H1 (cell line): ENCODE data around the gene TSHZ2. TPM values are rescaled to one million over a fixed set of nuclear protein-coding genes. Genes with fewer than 3 reads are reported as not detected.

ENCODE experiments used
- CTCF ChIA-PET: fragments of 300-600 bp; sonication (Branson Sonifier 250); formaldehyde crosslinking; loops from one replicate; lab custom pipeline; 2021; ENCODE audit not compliant: partially characterized antibody; lab: Charles Lee
- POLR2A ChIA-PET: fragments of 300-600 bp; sonication (Branson Sonifier 250); formaldehyde crosslinking; loops from one replicate; lab custom pipeline; 2021; ENCODE audit warnings: inconsistent platforms; ENCODE audit not compliant: partially characterized antibody; lab: Charles Lee
- DNase-seq, 2 experiments: peaks; one replicate each; pipeline versions ENCODE4 v3.0.0 to v3.0.0-alpha.2; 2010 to 2022; ENCODE audit warnings: low spot score in 2 of 2, low read depth in 1 of 2, mixed read lengths in 1 of 2
- FAIRE-seq: peaks from 2 replicates; lab custom pipeline; 2011; peaks lifted over from hg19 to GRCh38; lab: Jason Lieb, UNC
- H2AFZ ChIP-seq: 2 replicates; pipeline ENCODE4 v1.8.1; 2012; ENCODE audit warnings: low read length, inconsistent platforms
- H2AK5ac ChIP-seq: 2 replicates; pipeline ENCODE4 v1.6.1; 2013; ENCODE audit warnings: low read depth, low read length
- H2BK120ac ChIP-seq: replicated peaks from 2 replicates; pipeline ENCODE3; 2013; ENCODE audit warnings: low read depth, low read length, inconsistent platforms
- H2BK12ac ChIP-seq: 2 replicates; pipeline ENCODE4 v1.6.1; 2013; ENCODE audit warnings: low read depth, low read length
- H2BK15ac ChIP-seq: 2 replicates; pipeline ENCODE4 v1.6.1; 2013; ENCODE audit warnings: low read length
- H2BK20ac ChIP-seq: 2 replicates; pipeline ENCODE4 v1.6.1; 2013; ENCODE audit warnings: low read length
- H2BK5ac ChIP-seq: 2 replicates; pipeline ENCODE4 v1.6.1; 2013; ENCODE audit warnings: low read depth, low read length
- H3K14ac ChIP-seq: 2 replicates; pipeline ENCODE4 v1.6.1; 2013; ENCODE audit warnings: inconsistent platforms; ENCODE audit not compliant: insufficient read length
- H3K18ac ChIP-seq: 2 replicates; pipeline ENCODE4 v1.6.1; 2013; ENCODE audit warnings: low read length; ENCODE audit errors: extremely low read depth
- H3K23ac ChIP-seq: 2 replicates; pipeline ENCODE4 v1.6.1; 2013; ENCODE audit warnings: inconsistent platforms; ENCODE audit not compliant: insufficient read length
- H3K23me2 ChIP-seq: 2 replicates; pipeline ENCODE4 v1.6.1; 2013; ENCODE audit warnings: low read depth, low read length
- H3K27ac ChIP-seq: 2 replicates; pipeline ENCODE4 v1.6.1; 2011; ENCODE audit warnings: low read depth, low read length, inconsistent platforms
- H3K27me3 ChIP-seq, 4 experiments: replicated peaks in 1 of 4; 1 replicate in 1 of 4; 2 replicates in 3 of 4; pipeline versions ENCODE4 v1.6.1 to v1.8.1; 2011 to 2013; ENCODE audit warnings: low read length in 3 of 4, mild to moderate bottlenecking in 3 of 4, inconsistent platforms in 2 of 4, mixed read lengths in 2 of 4, moderate library complexity in 1 of 4; ENCODE audit not compliant: control insufficient read depth in 3 of 4, insufficient read depth in 3 of 4; ENCODE audit errors: extremely low read depth in 1 of 4
- H3K36me3 ChIP-seq, 4 experiments: 2 replicates each; pipeline versions ENCODE4 v1.6.1 to v1.8.1; 2011 to 2013; ENCODE audit warnings: mild to moderate bottlenecking in 4 of 4, low read length in 3 of 4, moderate library complexity in 2 of 4, control low read depth in 1 of 4, inconsistent platforms in 1 of 4; ENCODE audit not compliant: insufficient read depth in 4 of 4, control insufficient read depth in 2 of 4
- H3K4ac ChIP-seq: replicated peaks from 2 replicates; pipeline ENCODE3; 2013; ENCODE audit warnings: low read length, low read depth, mixed read lengths, inconsistent platforms; ENCODE audit not compliant: insufficient read length
- H3K4me1 ChIP-seq, 4 experiments: replicated peaks in 1 of 4; 1 replicate in 1 of 4; 2 replicates in 3 of 4; pipeline versions ENCODE4 v1.6.1 to v1.8.1; 2011 to 2013; ENCODE audit warnings: low read length in 3 of 4, inconsistent platforms in 2 of 4, mixed read lengths in 1 of 4; ENCODE audit not compliant: insufficient read depth in 4 of 4, control insufficient read depth in 3 of 4
- H3K4me2 ChIP-seq, 2 experiments: 2 replicates each; pipeline versions ENCODE4 v1.6.1 to v1.8.1; 2011 to 2013; ENCODE audit warnings: low read depth in 2 of 2, low read length in 2 of 2, control low read depth in 1 of 2, inconsistent platforms in 1 of 2, mild to moderate bottlenecking in 1 of 2; ENCODE audit not compliant: insufficient read depth in 1 of 2
- H3K4me3 ChIP-seq, 4 experiments: fragments of 200-600, 300-600 bp in 1 of 4; sonication (generic), shearing (Covaris generic), sonication (Bioruptor Twin) in 1 of 4; 2 replicates each; pipeline versions ENCODE4 v1.5.1 to v1.8.1; 2011 to 2016; ENCODE audit warnings: low read length in 4 of 4, low read depth in 3 of 4, control low read depth in 2 of 4, inconsistent platforms in 2 of 4, mild to moderate bottlenecking in 2 of 4, mixed read lengths in 1 of 4, moderate library complexity in 1 of 4; ENCODE audit not compliant: insufficient read depth in 2 of 4; ENCODE audit errors: extremely low read depth in 1 of 4
- H3K56ac ChIP-seq: replicated peaks from 2 replicates; pipeline ENCODE3; 2013; ENCODE audit warnings: low read depth, mild to moderate bottlenecking, mixed read lengths, low read length, inconsistent platforms; ENCODE audit not compliant: insufficient read length
- H3K79me1 ChIP-seq: 2 replicates; pipeline ENCODE4 v1.6.1; 2013; ENCODE audit warnings: low read depth, low read length, control low read depth
- H3K79me2 ChIP-seq, 2 experiments: 2 replicates each; pipeline versions ENCODE4 v1.6.1 to v1.8.1; 2012 to 2013; ENCODE audit warnings: low read length in 2 of 2, mild to moderate bottlenecking in 2 of 2, inconsistent platforms in 1 of 2; ENCODE audit not compliant: insufficient read depth in 2 of 2, control insufficient read depth in 1 of 2
- H3K9ac ChIP-seq, 4 experiments: replicated peaks in 1 of 4; 1 replicate in 1 of 4; 2 replicates in 3 of 4; pipeline versions ENCODE4 v1.6.1 to v1.8.1; 2011 to 2013; ENCODE audit warnings: low read depth in 3 of 4, low read length in 3 of 4, control low read depth in 2 of 4, mild to moderate bottlenecking in 2 of 4, moderate library complexity in 2 of 4, inconsistent platforms in 1 of 4; ENCODE audit errors: extremely low read depth in 1 of 4
- H3K9me3 ChIP-seq, 2 experiments: 2 replicates each; pipeline versions ENCODE4 v1.6.1 to v1.8.1; 2012 to 2013; ENCODE audit warnings: mild to moderate bottlenecking in 2 of 2, moderate library complexity in 2 of 2, control low read depth in 1 of 2, inconsistent platforms in 1 of 2, low read depth in 1 of 2, low read length in 1 of 2, mixed read lengths in 1 of 2; ENCODE audit not compliant: insufficient read depth in 2 of 2
- H4K20me1 ChIP-seq, 2 experiments: replicated peaks in 1 of 2; 2 replicates each; pipeline versions ENCODE3 to v1.8.1; 2011 to 2013; ENCODE audit warnings: inconsistent platforms in 2 of 2, low read length in 2 of 2, mild to moderate bottlenecking in 1 of 2; ENCODE audit not compliant: insufficient read depth in 2 of 2, control insufficient read depth in 1 of 2
- H4K5ac ChIP-seq: 2 replicates; pipeline ENCODE4 v1.6.1; 2013; ENCODE audit warnings: low read length, low read depth, mixed read lengths, inconsistent platforms; ENCODE audit not compliant: insufficient read length
- H4K8ac ChIP-seq: 2 replicates; pipeline ENCODE4 v1.8.0; 2013; ENCODE audit warnings: mild to moderate bottlenecking, moderate library complexity, low read length, inconsistent platforms; ENCODE audit not compliant: insufficient read depth; ENCODE audit errors: extremely low read depth
- H4K91ac ChIP-seq: replicated peaks from 2 replicates; pipeline ENCODE3; 2013; ENCODE audit warnings: low read length, mixed read lengths, inconsistent platforms; ENCODE audit not compliant: insufficient read length
- BCL11A ChIP-seq, 2 experiments: IDR thresholded peaks; one replicate each; pipeline ENCODE4 v1.6.1; 2011; ENCODE audit warnings: low read depth in 2 of 2, low read length in 2 of 2, mild to moderate bottlenecking in 2 of 2
- CBX5 ChIP-seq: fragments of 300-800, 300-1000 bp; sonication (generic); IDR thresholded peaks from 2 replicates; pipeline ENCODE4 v1.7.1; 2016; ENCODE audit warnings: antibody characterized with exemption, low read length, low read depth
- CHD1 ChIP-seq: IDR thresholded peaks from 2 replicates; pipeline ENCODE4 v1.6.1; 2012; ENCODE audit warnings: low read depth, low read length, improper control_type of control experiment
- EZH2 ChIP-seq: fragments of 200-600 bp; sonication (generic); IDR thresholded peaks from 2 replicates; pipeline ENCODE4 v1.7.1; 2012; ENCODE audit warnings: low read depth, mild to moderate bottlenecking, moderate library complexity, low read length, inconsistent platforms; ENCODE audit not compliant: severe bottlenecking
- GABPA ChIP-seq: IDR thresholded peaks from 2 replicates; pipeline ENCODE4 v1.6.1; 2011; ENCODE audit warnings: mild to moderate bottlenecking, low read length, moderate library complexity, borderline replicate concordance; ENCODE audit not compliant: insufficient read depth
- KDM4A ChIP-seq: IDR thresholded peaks from one replicate; pipeline ENCODE4 v1.7.1; 2012; ENCODE audit warnings: low read depth, mild to moderate bottlenecking, moderate library complexity, low read length, inconsistent platforms; ENCODE audit not compliant: severe bottlenecking
- KDM5A ChIP-seq: fragments of 200-600 bp; IDR thresholded peaks from 2 replicates; pipeline ENCODE4 v1.7.1; 2012; ENCODE audit warnings: mild to moderate bottlenecking, low read length, inconsistent platforms, mixed read lengths
- MAFK ChIP-seq: IDR thresholded peaks from 2 replicates; pipeline ENCODE4 v1.6.1; 2012; ENCODE audit warnings: low read depth, mild to moderate bottlenecking, improper control_type of control experiment, low read length
- RFX5 ChIP-seq: IDR thresholded peaks from 2 replicates; pipeline ENCODE4 v1.6.1; 2011; ENCODE audit warnings: low read depth, low read length, improper control_type of control experiment, borderline replicate concordance
- SAP30 ChIP-seq: fragments of 300-600 bp; sonication (generic); IDR thresholded peaks from 2 replicates; pipeline ENCODE4 v1.7.1; 2012; ENCODE audit warnings: low read length, moderate library complexity, mild to moderate bottlenecking, inconsistent platforms; ENCODE audit not compliant: insufficient read depth, insufficient replicate concordance
- SIRT6 ChIP-seq: IDR thresholded peaks from one replicate; pipeline ENCODE4 v1.7.1; 2012; ENCODE audit warnings: low read length, inconsistent platforms
- SIX5 ChIP-seq: IDR thresholded peaks from 2 replicates; pipeline ENCODE4 v1.6.1; 2011; ENCODE audit warnings: mild to moderate bottlenecking, low read depth, low read length
- SP4 ChIP-seq: IDR thresholded peaks from 2 replicates; pipeline ENCODE4 v1.6.1; 2012; ENCODE audit warnings: low read length, inconsistent platforms
- TAF1 ChIP-seq: IDR thresholded peaks from 2 replicates; pipeline ENCODE4 v1.6.1; 2011; ENCODE audit warnings: mild to moderate bottlenecking, low read depth, low read length
- TBP ChIP-seq: IDR thresholded peaks from 2 replicates; pipeline ENCODE4 v1.6.1; 2011; ENCODE audit warnings: low read depth, low read length, improper control_type of control experiment
- WGBS, 2 experiments: shearing (Covaris generic) in 1 of 2; methylation state at CpG; one replicate each; pipeline versions ENCODE4 v1.1.6 to v1.1.7; 2013 to 2015; ENCODE audit warnings: low lambda C conversion rate in 2 of 2, mixed read lengths in 2 of 2, inconsistent platforms in 1 of 2, low coverage in 1 of 2, missing lambda C conversion rate in 1 of 2; ENCODE audit not compliant: insufficient replicate concordance in 2 of 2, insufficient coverage in 1 of 2, insufficient read length in 1 of 2; ENCODE audit errors: extremely low coverage in 1 of 2, missing lambda C conversion rate in 1 of 2; 5-methylcytosine and 5-hydroxymethylcytosine counted together
- polyA plus RNA-seq, 7 experiments: library from polyadenylated mRNA; depleted of rRNA in 3 of 7; stranded (reverse) in 5 of 7; unstranded in 2 of 7; fragments of >200 nt in 5 of 7; fragments of 200-250 nt in 2 of 7; gene quantifications; 1 replicate in 5 of 7; 2 replicates in 1 of 7; 4 replicates in 1 of 7; pipeline versions ENCODE4 v1.2.1 to v1.2.3, GENCODE V29; 2011 to 2013; ENCODE audit warnings: missing spikeins in 2 of 7, mixed read lengths in 2 of 7
- total RNA-seq: library from RNA; stranded (reverse); fragmentation: NEBNext Ultra II Directional; extraction: Animal tissue kit (Norgen Biotek cat#: 25700); gene quantifications from 2 replicates; pipeline ENCODE4 v1.2.1, GENCODE V29; 2021

Gene TSHZ2
- total and polyA plus RNA-seq, 2 of the 8 experiments (the other 6 are each of a cell fraction or from before 2014, with no cell fraction given) = 0.14 to 0.30 TPM

DNA sequence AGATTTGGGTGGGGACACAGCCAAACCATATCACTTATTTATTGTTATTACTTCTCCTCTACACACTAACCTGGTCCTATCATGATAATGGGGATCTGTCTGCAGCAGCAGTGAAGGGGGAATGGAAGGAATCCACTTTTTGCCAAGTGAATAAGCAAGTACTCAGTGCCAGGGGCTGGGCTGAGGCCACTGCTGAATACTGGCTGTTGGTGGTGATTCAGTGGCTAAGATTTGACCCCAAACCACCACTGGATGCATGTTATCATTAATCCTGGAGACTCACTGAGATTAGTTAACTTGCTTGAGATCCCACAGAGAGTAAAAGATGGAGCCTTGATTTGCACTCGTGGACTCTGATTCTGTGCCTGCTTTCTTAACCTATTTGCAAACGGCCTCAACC, 127.7 kb downstream of the TSHZ2 start:
- no peak overlapping the region for H4K5ac ChIP-seq
- H3K23ac ChIP-seq = no peak overlapping the region
- no peak overlapping the region for H2BK15ac ChIP-seq
- no peak overlapping the region for H2BK12ac ChIP-seq
- no peak overlapping the region for H2AFZ ChIP-seq
- H3K9me3 ChIP-seq = no peaks in the 10 kb centered on the region
- no peak overlapping the region for H4K91ac ChIP-seq
- 85% methylated on average over 2 of the region's 2 CpGs; no CpG with 5 or more reads in 1 of the 2 experiments for WGBS, 2 experiments
- H2BK120ac ChIP-seq = no peak overlapping the region
- no peaks in the 10 kb centered on the region for H4K20me1 ChIP-seq
- H3K79me1 ChIP-seq = no peaks in the 10 kb centered on the region
- H3K27ac ChIP-seq = no peak overlapping the region
- H3K4ac ChIP-seq = no peak overlapping the region
- H3K36me3 ChIP-seq = no peaks in the 10 kb centered on the region
- H3K4me2 ChIP-seq = no peak overlapping the region
- H3K18ac ChIP-seq = no peak overlapping the region
- no peak overlapping the region for H3K56ac ChIP-seq
- no peaks in the 10 kb centered on the region for H3K4me1 ChIP-seq
- no peak overlapping the region for H3K4me3 ChIP-seq
- CTCF ChIA-PET = interaction anchor here (0.6 to 1.2 kb wide), 2 partner anchors 11 to 985 kb away, joined by 3 read pairs; no protein-coding TSS in a partner anchor
- H3K23me2 ChIP-seq = no peaks in the 10 kb centered on the region
- no peak for DNase-seq
- no peak overlapping the region for H2BK5ac ChIP-seq
- no peak for FAIRE-seq
- no peak overlapping the region for H3K14ac ChIP-seq
- no peak overlapping the region for H3K9ac ChIP-seq
- H4K8ac ChIP-seq = no peak overlapping the region
- H3K27me3 ChIP-seq = no peaks in the 10 kb centered on the region
- no peak overlapping the region for H2BK20ac ChIP-seq
- no peak overlapping the region for H2AK5ac ChIP-seq
- H3K79me2 ChIP-seq = no peaks in the 10 kb centered on the region
- POLR2A ChIA-PET = no interaction called here
- no peak for TF ChIP-seq GABPA
- TF ChIP-seq SIX5 = no peak
- no peak for TF ChIP-seq SAP30
- no peak for TF ChIP-seq EZH2
- no peak for TF ChIP-seq TAF1
- no peak for TF ChIP-seq RFX5
- no peak for TF ChIP-seq CHD1
- no peak for TF ChIP-seq CBX5
- TF ChIP-seq SIRT6 = no peak
- TF ChIP-seq BCL11A (IDR thresholded peaks at IDR 0.05; ENCODE audit: low read depth in 2 of 2, low read length in 2 of 2) = no peak
- no peak for TF ChIP-seq KDM4A
- TF ChIP-seq TBP = no peak
- no peak for TF ChIP-seq SP4
- TF ChIP-seq MAFK = no peak
- no peak for TF ChIP-seq KDM5A
